ENCODE results near the gene ABLIM3. TPM values are rescaled to one million over a fixed set of nuclear protein-coding genes. Genes with fewer than 3 reads are reported as not detected.

The ABLIM3 gene
- polyA plus RNA-seq, 1 donor (not counting 4 experiments of a cell fraction or from before 2014, with no cell fraction given), result 7.9 TPM

DNA sequence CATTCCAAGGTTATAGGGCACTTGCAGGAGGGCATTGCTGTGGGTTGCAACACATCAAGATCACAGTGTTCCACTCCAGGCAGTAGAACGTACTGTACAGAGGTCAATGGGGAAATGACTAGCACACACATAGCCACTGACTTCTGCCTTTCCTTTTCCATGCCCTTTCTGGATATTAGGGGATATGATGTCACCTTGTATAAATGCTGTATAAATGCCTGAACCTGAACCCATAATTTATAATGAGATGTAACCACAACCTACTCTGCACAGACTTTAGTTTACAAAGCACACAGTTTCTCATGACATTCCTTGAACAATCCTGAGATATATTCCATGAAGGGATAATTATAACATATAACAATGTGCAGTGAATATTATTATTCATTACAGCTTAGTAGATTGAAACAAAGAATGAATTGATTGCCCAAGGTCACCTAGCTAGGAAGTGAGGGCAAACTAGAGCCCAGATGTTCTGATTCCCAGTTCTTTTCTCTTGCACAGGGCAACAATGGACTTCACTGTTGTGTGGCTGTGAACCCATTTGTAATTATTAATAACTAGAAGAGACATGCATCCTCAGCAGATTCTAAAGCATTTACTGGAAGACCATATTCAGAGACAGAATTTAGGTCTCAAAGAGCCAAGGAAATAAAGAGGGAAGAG is 5.6 kb upstream of the ABLIM3 start:
- FAIRE-seq (peak; percentile 97), DNase-seq (ENCODE audit: low read depth, low spot score) (no peak)
- Histone ChIP-seq H3K9ac (ENCODE audit: control insufficient read depth, extremely low read depth, insufficient read depth, low read length) (no peak overlapping the region), H3K4me2 (ENCODE audit: control insufficient read depth, extremely low read depth, insufficient read depth, low read depth, low read length) (peak overlapping the region; percentile 72), H3K27ac (ENCODE audit: control insufficient read depth, insufficient read depth, low read length) (peak overlapping the region; percentile 73), H4K20me1 (ENCODE audit: control insufficient read depth, extremely low read depth, insufficient read depth, low read length) (no peaks in the 10 kb centered on the region), H2AFZ (ENCODE audit: control insufficient read depth, low read length) (no peak overlapping the region), H3K9me1 (ENCODE audit: control insufficient read depth, extremely low read depth, insufficient read depth, low read length) (no peaks in the 10 kb centered on the region), H3K79me2 (ENCODE audit: control insufficient read depth, insufficient read depth, low read length) (no peaks in the 10 kb centered on the region), H3K36me3 (ENCODE audit: control insufficient read depth in 2 of 2, extremely low read depth in 1 of 2, insufficient read depth in 2 of 2, low read length in 2 of 2) (no peaks in the 10 kb centered on the region), H3K4me3 (ENCODE audit: control insufficient read depth in 2 of 3, extremely low read depth in 1 of 3, insufficient read depth in 2 of 3, low read depth in 1 of 3, low read length in 3 of 3) (no peak overlapping the region), H3K27me3 (ENCODE audit: control insufficient read depth, extremely low read depth, insufficient read depth, low read length) (no peaks in the 10 kb centered on the region), H3K4me1 (ENCODE audit: control insufficient read depth, extremely low read depth, insufficient read depth, low read length) (peaks cover 28% of the 10 kb centered on the region), H3K9me3 (ENCODE audit: control insufficient read depth, low read depth, low read length) (no peaks in the 10 kb centered on the region)
- TF ChIP-seq EZH2 (IDR thresholded peaks at IDR 0.05; ENCODE audit: low read length), result no peak
- TF ChIP-seq, protein P1, sequence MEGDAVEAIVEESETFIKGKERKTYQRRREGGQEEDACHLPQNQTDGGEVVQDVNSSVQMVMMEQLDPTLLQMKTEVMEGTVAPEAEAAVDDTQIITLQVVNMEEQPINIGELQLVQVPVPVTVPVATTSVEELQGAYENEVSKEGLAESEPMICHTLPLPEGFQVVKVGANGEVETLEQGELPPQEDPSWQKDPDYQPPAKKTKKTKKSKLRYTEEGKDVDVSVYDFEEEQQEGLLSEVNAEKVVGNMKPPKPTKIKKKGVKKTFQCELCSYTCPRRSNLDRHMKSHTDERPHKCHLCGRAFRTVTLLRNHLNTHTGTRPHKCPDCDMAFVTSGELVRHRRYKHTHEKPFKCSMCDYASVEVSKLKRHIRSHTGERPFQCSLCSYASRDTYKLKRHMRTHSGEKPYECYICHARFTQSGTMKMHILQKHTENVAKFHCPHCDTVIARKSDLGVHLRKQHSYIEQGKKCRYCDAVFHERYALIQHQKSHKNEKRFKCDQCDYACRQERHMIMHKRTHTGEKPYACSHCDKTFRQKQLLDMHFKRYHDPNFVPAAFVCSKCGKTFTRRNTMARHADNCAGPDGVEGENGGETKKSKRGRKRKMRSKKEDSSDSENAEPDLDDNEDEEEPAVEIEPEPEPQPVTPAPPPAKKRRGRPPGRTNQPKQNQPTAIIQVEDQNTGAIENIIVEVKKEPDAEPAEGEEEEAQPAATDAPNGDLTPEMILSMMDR (optimal IDR thresholded peaks at IDR 0.05 in 1 of 3, IDR thresholded peaks at IDR 0.05 in 1 of 3, conservative IDR thresholded peaks at IDR 0.05 in 1 of 3; ENCODE audit: extremely low read depth in 1 of 3, insufficient read depth in 2 of 3, low read length in 3 of 3), result no peak
- dilution Hi-C loops (cut with MboI; ENCODE audit: extremely low pct_ligation_motif_present, low sequenced_read_pairs), result no loop called here

DNA sequence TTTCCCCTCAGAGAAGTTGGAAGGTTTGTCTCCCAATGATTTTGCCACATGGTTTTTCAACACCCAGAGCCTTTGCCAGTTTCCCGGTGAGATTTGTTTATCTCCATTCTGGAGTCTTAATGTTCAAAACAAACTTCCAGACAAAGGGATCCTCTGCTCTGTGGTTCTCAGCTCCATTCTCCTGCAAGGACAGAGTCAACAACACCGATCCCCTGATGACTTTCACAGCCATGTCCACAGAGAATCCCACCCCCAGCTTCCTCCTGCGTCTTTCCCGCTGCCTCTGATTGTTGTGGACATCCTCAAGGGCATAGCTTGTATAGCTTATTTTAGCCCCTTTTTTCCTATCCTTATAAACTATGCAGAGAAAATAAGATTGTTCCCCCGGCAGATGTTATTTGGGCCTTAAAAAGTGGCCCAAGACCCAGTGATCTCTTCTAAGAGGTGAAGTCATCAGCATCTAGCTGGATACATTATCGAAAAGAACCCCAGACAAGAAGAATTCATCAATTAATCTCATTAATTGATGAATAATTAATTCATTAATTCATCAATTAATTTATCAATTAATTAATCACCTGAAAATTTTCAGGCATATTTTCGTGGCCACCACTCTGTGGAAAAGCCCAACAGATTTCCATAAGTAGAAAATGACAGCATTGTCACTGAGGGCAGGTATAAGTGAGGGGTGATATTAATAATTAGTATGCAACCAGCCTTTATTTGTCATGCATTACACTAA is 2.9 kb upstream of the ABLIM3 start:
- no peaks in the 10 kb centered on the region for H3K79me2 ChIP-seq (ENCODE audit: control insufficient read depth, insufficient read depth, low read length)
- no peaks in the 10 kb centered on the region for H4K20me1 ChIP-seq (ENCODE audit: control insufficient read depth, extremely low read depth, insufficient read depth, low read length)
- H3K9me1 ChIP-seq (ENCODE audit: control insufficient read depth, extremely low read depth, insufficient read depth, low read length), result no peaks in the 10 kb centered on the region
- no peaks in the 10 kb centered on the region for H3K27me3 ChIP-seq (ENCODE audit: control insufficient read depth, extremely low read depth, insufficient read depth, low read length)
- no peak overlapping the region for H3K4me3 ChIP-seq (ENCODE audit: control insufficient read depth in 2 of 3, extremely low read depth in 1 of 3, insufficient read depth in 2 of 3, low read depth in 1 of 3, low read length in 3 of 3)
- no peak for TF ChIP-seq EZH2 (IDR thresholded peaks at IDR 0.05; ENCODE audit: low read length)
- TF ChIP-seq, protein P1 (optimal IDR thresholded peaks at IDR 0.05 in 1 of 3, IDR thresholded peaks at IDR 0.05 in 1 of 3, conservative IDR thresholded peaks at IDR 0.05 in 1 of 3; ENCODE audit: extremely low read depth in 1 of 3, insufficient read depth in 2 of 3, low read length in 3 of 3), result no peak
- peaks cover 39% of the 10 kb centered on the region for H3K4me1 ChIP-seq (ENCODE audit: control insufficient read depth, extremely low read depth, insufficient read depth, low read length)
- no peak for DNase-seq (ENCODE audit: low read depth, low spot score)
- no peak overlapping the region for H3K27ac ChIP-seq (ENCODE audit: control insufficient read depth, insufficient read depth, low read length)
- H2AFZ ChIP-seq (ENCODE audit: control insufficient read depth, low read length), result no peak overlapping the region
- no peak for FAIRE-seq
- H3K9me3 ChIP-seq (ENCODE audit: control insufficient read depth, low read depth, low read length), result no peaks in the 10 kb centered on the region
- no peaks in the 10 kb centered on the region for H3K36me3 ChIP-seq (ENCODE audit: control insufficient read depth in 2 of 2, extremely low read depth in 1 of 2, insufficient read depth in 2 of 2, low read length in 2 of 2)
- dilution Hi-C loops (cut with MboI; ENCODE audit: extremely low pct_ligation_motif_present, low sequenced_read_pairs), result no loop called here
- H3K9ac ChIP-seq (ENCODE audit: control insufficient read depth, extremely low read depth, insufficient read depth, low read length), result no peak overlapping the region
- H3K4me2 ChIP-seq (ENCODE audit: control insufficient read depth, extremely low read depth, insufficient read depth, low read depth, low read length), result no peak overlapping the region
